Astrocyte (in vitro differentiated cells and primary cell): Measurements from ENCODE around the gene SLC44A1.

Source experiments
- CTCF ChIP-seq: IDR thresholded peaks from 2 replicates; pipeline ENCODE4 v1.5.1; 2011; ENCODE audit warnings: low read depth, mild to moderate bottlenecking, inconsistent platforms, low read length, moderate library complexity; ENCODE audit not compliant: insufficient read depth
- EZH2 ChIP-seq: IDR thresholded peaks from 2 replicates; pipeline ENCODE4 v1.6.1; 2012; ENCODE audit warnings: mild to moderate bottlenecking, low read length, inconsistent platforms; ENCODE audit not compliant: insufficient read depth

DNA sequence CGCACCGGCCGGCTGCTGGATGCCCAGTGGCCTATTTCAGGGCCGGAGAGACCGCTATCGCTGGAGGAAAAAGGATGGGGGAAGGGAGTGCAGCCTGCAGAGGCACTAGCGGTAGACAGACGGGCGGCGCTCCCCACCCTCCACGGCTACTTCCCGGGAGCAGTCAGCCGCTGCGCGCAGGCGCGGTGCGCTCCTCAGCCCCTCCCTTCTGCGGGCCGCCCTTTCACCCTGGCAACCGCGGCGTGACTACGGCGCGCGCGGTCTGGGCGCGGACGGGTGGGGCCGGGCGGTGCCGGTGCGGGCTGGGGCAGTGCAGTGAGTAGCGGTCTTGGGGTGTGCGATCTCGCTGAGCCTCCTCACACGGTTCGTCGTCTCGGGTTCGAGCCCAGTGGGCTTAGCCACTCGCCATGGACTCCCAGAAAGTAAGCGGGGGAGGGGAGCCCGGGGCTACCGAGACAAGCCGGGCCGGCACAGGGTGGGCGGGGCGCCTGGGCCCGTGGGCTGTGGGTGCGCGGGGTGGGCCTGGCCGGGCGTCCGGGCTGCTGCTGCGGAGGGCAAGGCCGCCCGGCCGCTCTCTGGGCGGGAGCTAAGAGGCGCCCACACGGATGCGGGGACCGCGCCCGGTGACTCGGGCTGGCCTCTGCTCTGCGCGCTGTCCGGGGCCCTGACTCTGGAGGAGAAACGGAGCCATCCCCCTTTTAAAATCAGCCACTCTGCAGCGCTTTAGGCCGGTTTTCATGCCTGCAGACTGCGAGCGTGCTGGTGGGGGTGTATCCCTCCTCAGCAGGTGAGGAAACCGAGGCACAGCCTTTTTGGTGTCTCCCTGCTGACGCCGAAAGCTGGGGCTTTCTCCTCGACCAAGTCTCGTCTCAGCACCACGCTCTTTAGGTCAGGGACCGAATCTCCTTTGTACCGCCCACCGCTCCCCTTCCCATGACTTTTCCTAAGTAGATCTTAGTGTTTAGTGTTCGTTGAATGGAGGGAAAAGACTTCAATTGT, 203.7 kb downstream of the SLC44A1 start, which contains the start of gene FSD1L:
- TF ChIP-seq CTCF = no peak
- no peak for TF ChIP-seq EZH2
